GM10847 (cell line): ENCODE measurements around the gene PSMG2.

ENCODE experiments used
- POLR2A ChIP-seq: IDR thresholded peaks from 2 replicates; pipeline ENCODE4 v1.6.1; 2011; ENCODE audit not compliant: insufficient read length; ENCODE audit errors: extremely low read depth

PSMG2 gene

DNA sequence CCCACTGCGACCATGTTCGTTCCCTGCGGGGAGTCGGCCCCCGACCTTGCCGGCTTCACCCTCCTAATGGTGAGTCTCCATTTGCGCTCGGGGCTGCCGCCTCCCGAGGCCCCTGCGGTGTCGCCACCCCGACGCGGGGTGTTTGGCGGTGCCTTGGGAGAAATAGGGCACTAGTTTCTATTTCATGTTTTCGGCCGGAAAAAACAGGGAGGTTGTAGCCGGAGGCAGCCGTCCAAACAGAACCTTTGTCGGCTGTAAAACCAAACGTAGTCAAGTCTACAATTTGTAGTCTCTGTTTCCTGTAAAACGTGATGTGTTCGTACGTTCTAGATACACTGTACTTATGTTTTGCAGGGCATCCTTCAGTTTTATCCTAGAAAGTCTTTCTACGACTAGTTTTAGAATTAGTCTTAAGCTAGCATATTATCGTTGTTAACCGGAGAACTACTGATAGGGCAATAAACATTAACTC is 290 bp downstream of the PSMG2 start:
- TF ChIP-seq POLR2A = peak; percentile 42

DNA sequence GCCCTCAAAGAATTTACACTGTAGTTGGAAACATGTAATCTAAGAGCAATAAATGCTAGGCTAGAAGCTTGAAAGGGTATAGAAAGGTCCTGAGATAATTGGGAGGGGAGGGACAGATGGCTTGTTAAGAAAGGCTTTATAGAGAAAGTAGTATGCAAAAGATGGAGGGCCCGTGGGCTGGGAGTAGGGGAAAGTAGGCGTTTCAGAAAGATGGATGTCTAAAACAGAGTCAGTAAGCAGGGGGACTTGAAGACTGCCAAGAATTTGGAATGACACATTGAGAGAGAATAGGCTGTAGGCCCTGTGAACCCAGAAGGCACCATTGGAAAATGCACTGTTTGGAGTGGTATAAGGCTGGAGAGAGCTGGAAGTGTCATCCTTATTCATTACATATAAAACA is 822 bp downstream of the PSMG2 start:
- TF ChIP-seq POLR2A = no peak

DNA sequence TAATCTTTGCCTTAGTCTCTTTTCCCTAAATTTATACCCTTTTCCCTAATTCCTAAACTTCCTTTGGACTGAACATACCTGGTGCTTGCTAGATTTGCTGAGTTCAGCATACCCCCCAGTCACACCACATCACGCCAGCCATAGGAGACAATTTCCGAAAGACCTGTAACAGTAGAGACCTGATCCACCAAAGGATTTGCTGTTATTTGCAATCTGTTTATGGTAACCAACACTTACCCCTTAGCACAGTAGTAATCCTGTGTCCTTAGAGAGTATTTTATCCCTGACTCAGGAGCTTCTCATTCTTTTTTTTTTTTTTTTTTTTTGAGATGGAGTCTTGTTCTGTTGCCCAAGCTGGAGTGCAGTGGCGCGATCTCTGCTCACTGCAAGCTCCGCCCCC is 8.6 kb downstream of the PSMG2 start:
- TF ChIP-seq POLR2A = no peak

DNA sequence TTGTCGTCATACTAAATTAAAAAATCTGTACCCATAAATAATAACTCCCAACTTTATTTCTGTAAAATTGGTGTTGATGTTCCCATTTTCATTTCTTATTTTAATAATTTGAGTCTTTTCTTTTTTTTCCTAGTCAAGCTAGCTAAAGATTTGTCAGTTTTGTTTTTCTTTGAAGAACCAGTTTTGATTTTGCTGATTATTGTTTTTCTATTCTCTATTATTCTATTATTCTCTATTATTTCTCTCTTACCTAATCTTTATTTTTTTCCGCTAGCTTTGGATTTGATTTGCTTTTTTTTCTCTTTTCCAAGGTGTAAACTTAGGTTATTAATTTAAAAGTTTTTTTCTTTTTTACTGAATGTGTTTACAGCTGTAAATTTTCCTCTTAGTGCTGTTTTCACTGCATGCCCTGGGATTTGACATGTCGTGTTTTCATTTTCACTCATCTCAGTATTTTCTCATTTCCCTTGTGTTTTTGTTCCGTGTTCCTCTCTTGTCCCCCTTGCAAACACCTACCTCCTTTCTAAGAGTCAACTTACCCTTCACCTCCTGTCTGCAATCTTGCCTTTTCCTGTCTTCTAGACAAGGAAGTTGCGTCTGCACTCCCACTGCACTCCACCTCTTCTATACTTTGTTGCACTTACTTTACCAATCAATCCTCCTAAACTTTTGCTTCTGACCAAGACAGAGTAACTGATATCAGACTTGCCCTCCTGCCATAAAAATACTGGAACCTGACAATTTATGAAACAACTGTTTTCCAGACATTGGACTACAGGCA is 18.8 kb downstream of the PSMG2 start:
- TF ChIP-seq POLR2A = no peak

DNA sequence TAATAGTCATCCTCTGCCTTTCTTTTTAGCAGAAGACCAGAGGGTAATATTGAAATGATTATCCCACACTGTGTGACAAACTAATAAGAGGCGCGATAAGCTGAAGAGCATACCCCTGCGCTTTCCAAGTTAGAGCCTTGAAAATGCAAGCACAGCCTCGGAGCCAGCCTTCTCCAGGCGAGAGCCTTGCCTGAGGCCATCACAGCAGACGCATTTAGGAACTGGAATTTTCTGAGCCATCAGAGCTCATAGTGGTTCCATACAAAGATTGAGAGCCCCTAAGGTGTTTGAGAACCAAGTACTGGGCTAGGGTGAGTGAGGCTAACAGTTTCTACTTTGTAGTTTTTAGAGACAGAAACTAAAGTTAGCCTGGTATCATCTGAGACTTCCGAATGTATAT is 19.9 kb downstream of the PSMG2 start:
- no peak for TF ChIP-seq POLR2A

DNA sequence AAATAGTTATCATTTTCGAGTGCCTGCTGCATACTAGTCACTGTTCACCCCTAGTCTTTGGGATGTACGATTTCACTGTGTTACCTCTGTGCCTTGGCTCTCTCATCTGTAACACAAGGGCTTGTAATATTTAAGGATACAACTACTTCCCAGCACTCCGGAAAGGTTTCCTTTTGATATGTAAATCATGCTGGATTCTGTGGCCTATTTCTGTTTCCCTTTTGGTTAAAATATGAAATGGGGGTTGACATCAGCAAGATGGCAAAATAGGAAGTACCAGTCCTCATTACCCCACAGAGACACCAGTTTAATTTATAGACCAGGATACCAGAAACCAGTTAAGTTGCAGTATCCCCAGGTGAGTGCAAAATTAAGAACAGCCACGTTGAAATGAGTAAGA is 23.5 kb downstream of the PSMG2 start:
- no peak for TF ChIP-seq POLR2A

DNA sequence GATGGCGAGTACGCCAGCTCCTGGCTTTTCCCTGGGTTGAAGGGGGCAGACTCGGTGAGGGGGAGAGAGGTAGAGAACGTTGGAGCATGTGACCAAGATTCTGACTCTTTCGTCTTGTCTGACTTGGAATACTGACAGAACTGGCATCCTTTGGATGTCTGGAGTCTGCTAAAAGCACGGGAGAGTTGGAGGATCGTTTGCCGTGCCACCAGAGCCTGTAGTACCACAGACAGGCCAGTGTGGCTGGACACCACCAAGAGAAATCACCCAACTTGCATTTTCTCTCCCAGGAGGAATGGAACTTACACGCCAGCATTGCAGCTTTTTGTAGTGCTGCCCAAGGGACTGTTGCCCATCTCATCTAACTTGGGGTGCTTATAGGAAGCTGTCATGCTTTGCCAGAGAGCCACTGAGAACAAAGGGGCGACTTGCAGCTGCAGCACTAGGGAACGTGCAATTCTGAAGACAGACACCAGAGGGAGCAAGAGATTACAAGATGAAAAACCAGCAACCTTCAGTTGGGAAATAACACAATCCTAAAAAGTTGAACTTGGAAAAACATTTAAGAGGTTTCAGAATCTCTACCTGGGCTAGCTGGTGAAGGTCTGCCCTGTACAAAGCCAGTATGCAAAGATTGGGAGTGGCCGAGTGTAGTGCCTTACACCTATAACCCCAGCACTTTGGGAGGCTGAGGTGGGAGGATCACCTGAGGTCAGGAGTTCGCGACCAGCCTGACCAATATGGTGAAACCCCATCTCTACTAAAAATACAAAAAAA is 24.1 kb downstream of the PSMG2 start:
- no peak for TF ChIP-seq POLR2A

DNA sequence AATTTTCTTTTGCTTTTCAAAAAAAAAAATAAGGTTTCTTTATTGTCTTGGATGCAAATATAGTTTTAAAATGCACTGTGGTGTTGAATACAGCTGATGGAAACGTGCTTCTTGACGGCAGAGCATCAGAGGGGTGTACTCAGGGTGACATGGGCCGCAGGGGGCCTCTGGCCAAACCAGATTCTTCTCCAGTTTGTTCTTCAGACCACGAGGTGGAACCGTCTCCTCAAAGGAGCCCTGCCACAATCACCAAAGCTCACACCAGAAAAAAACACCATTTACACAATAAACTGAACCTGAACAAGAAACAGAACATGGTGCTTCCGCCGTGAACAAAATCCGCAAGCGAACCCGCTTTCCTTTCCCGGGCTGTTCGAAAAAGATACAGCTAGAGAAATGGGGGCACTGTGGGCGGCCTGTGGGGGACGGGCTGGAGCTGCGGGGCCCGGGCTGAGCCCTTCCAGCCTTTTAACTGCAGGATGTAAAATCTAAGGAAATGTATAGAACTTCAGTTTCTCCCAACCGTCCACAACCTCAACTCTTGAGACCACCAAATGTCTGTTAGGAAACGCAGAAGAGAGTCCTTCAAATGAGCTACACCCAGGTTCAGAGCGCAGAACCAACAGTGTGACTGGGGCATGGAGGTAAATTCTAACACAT is 34.5 kb downstream of the PSMG2 start:
- TF ChIP-seq POLR2A = no peak

DNA sequence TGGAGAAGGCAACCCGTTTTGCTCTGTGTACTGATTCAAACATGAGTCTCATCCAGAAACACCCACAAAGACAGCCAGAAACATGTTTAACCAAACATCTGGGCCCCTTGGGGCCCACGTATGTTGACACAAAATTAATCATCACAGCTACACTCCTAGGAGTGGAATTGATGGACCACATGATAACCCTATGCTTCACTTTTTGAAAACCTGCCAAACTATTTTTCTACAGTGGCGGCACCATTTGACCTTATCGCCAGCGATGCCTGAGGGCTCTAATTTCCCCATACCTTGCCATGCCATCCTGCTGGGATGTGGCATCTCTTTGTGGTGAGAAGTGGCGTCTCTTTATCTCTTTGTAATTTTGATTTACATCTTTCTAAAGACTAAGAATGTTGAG is 38.5 kb downstream of the PSMG2 start:
- no peak for TF ChIP-seq POLR2A

DNA sequence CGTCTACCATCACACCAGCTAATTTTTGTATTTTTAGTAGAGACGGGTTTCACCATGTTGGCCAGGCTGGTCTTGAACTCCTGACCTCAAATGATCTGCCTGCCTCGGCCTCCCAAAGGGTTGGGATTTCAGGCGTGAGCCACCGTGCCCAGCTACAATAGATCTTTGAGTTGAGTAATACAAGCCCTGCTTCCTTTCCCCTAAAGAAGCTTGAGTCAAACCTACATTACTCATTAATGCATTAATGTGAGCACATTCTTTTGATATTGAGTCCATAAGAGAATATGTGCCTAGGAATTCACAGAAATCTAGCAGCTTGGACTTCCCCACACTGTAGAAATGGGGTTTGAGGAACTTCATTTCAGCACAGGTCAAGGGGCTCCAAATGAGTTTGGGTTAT is 39.6 kb downstream of the PSMG2 start:
- no peak for TF ChIP-seq POLR2A

DNA sequence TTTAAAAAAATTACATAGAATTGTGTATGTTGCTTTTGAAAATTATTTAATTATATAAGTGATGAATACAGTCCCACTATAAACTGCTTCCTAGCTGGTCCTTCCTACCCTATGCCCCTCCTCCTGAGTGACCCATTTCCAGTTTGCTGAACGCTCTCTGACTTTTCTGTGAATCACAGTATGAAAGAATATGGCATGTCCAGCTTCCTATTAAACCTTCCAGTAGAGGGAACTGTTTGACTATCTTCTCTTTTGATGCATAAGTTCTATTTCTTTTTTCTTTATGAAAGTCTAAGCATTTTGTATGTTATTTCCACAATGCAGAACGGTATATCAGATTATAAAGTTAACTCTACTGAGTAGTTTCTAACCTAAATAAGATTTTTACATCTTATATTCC is 41.3 kb downstream of the PSMG2 start:
- TF ChIP-seq POLR2A = no peak

DNA sequence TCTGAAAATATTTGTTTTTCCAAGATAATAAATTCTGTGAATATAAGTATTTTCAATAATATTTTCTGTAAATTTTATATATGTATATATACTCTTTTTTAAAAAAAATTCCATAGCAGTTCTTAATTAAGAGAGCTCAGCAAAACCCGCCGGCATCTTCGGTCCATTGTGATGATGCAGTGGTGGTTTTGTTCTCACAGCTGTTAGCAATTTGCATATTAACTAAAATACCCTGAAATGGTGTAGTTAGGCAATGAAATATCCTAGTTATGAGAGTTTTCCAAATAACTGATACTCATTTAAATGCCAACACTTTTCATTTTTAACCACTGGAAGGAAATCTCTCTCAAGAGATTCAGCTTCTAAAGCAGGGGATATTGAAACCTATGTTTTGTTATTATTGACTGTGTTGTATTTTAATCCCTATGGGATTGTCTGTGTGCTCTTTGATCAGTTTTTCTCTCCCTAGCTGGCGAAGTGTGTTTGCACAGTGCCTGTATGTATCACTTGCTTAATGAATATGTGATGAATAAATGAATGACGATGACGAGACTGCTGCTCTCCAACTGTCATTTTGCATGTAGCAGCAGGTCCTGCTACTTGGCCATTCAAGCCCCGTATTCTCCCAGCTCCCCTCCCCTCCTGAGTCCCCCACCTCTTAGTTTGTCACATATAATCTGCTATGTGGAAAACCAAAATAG is 42.4 kb downstream of the PSMG2 start:
- no peak for TF ChIP-seq POLR2A

DNA sequence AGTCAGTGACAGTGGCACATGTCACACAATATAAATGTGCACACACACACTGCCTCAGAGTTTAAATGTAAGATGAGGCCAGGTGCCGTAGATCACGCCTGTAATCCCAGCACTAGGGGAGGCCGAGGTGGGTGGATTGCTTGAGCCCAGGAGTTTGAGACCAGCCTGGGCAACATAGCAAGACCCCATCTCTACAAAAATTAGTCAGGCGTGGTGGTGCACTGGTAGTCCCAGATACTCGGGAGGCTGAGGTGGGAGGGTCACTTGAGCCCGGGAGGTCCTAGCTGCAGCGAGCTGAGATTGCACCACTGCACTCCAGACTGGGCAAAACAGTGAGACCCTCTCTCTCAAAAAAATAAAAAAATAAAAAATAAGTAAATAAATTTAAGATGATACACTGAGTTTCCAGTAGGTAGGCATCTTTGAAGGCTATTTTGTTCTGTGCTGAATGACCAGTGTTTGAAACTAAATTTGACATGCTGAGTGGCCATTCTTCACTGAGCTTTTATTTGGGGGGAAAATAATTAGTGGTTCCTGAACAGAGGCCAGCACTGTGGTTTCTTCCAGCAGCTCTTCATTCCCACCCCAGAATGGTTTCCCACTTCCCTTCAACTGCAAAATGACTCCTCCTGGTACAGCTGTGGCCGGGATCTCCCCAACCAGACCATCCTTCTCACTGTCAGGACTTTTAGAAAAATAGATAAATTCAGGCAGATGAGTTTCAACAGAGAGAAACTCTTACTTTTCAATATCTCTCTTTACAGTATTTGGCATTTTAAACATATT is 44.9 kb downstream of the PSMG2 start:
- no peak for TF ChIP-seq POLR2A

DNA sequence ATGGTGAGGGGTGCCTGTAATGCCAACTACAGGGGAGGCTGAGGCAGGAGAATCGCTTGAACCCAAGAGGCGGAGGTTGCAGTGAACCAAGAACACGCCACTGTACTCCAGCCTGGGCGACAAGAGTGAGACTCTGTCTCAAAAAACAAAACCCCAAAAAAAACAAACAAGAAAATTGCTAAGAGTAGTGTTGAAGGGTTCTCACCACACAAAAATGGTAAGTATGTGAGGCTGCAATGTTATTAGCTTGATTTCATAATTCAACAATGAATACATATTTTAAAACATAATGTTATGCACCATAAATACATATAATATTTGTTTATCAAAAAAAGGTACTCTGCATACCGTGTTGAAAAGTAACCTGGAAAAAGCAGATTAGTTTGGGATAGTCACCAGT is 45.8 kb downstream of the PSMG2 start:
- no peak for TF ChIP-seq POLR2A

DNA sequence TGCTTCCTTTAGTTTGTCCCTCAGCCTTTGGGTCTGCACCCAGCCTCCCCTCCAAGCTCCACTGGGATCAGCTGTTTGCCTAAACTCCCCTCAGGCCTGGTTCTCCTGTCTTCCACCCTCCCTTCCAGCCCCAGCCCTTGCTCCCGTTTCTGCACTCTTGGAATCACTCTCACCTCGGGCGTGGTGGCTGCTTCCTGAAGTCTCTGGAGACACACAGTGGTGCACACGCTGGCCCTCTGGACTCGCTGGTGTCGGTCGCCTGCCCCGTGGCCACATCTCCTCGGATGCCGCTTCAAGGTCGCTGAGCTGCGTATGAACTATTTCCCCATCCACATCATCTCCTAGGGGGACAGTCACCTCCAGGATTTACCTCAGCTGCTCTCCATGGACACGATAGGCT is 46.3 kb downstream of the PSMG2 start:
- TF ChIP-seq POLR2A = no peak

DNA sequence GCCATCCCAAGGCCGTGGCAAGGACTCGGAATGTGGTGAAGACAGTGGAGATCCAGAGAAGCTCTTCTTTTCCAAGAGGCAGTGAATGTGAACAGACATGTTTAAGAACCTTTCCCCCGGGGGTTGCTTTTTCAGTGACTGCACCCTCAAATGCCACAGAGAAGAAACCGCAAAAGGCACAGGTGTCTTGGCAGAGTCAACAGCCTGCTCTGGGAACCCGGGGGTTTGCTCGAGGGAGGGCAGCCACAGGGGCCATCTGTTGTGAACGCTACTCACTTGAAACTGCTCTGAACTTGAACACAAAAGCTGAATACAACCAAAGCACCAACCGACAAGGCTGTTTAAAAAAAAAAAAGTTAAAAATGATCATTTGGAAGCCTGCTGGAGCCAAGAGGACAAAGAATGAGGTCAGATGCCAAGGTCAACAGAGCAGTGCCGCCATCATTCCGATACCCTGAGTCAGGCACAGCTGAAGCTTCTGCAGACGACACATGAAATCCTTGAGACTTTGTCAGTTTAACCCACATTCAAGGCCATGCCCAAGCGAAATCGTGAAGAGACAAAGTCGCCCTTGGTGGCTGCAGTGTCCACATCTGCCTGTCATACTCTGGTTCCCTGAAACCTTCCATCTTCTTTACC is 47.4 kb downstream of the PSMG2 start:
- no peak for TF ChIP-seq POLR2A
